OCI-LY3 (cell line): ENCODE measurements around the gene MSTN.

Experiments used
- H2AFZ ChIP-seq: fragments of 200-600, 300-600 bp; shearing (Covaris generic); 2 replicates; pipeline ENCODE4 v1.6.0; 2014; ENCODE audit warnings: antibody characterized with exemption, low read depth, low read length
- H3K27ac ChIP-seq: fragments of 200-600, 300-600 bp; sonication (generic); 2 replicates; pipeline ENCODE4 v1.5.1; 2014; ENCODE audit warnings: mild to moderate bottlenecking, low read length, moderate library complexity, mixed read lengths
- H3K27me3 ChIP-seq: fragments of 200-600, 300-600 bp; sonication (generic); 2 replicates; pipeline ENCODE4 v1.6.1; 2014; ENCODE audit warnings: low read depth, low read length, mixed read lengths
- H3K36me3 ChIP-seq: fragments of 200-600, 300-600 bp; sonication (generic); replicated peaks from 2 replicates; pipeline ENCODE3; 2014; ENCODE audit warnings: low read depth, low read length, mixed read lengths
- H3K4me1 ChIP-seq: fragments of 300-600, 200-600 bp; sonication (generic); 2 replicates; pipeline ENCODE4 v1.6.1; 2014; ENCODE audit warnings: low read length, mixed read lengths
- H3K4me2 ChIP-seq: fragments of 200-600, 300-600 bp; sonication (generic); 2 replicates; pipeline ENCODE4 v1.6.1; 2014; ENCODE audit warnings: low read length, mixed read lengths
- H3K4me3 ChIP-seq: fragments of 300-600, 200-600 bp; sonication (generic); 2 replicates; pipeline ENCODE4 v1.5.1; 2014; ENCODE audit warnings: antibody characterized with exemption, mild to moderate bottlenecking, low read length, moderate library complexity
- H3K79me2 ChIP-seq: fragments of 300-600, 200-600 bp; shearing (Covaris generic); 2 replicates; pipeline ENCODE4 v1.6.1; 2014; ENCODE audit warnings: mild to moderate bottlenecking, low read length, mixed read lengths
- H3K9ac ChIP-seq: fragments of 300-600, 200-600 bp; shearing (Covaris generic); 2 replicates; pipeline ENCODE4 v1.6.0; 2014; ENCODE audit warnings: mild to moderate bottlenecking, low read length, moderate library complexity
- H3K9me3 ChIP-seq: fragments of 200-600, 300-600 bp; shearing (Covaris generic); 2 replicates; pipeline ENCODE4 v1.6.1; 2014; ENCODE audit warnings: low read length, mixed read lengths; ENCODE audit not compliant: insufficient read depth
- H4K20me1 ChIP-seq: fragments of 200-600, 300-600 bp; sonication (generic); 2 replicates; pipeline ENCODE4 v1.6.1; 2016; ENCODE audit warnings: low read length, mixed read lengths; ENCODE audit not compliant: insufficient read depth
- EZH2phosphoT487 ChIP-seq: fragments of 200-600 bp; shearing (Covaris generic); IDR thresholded peaks from 2 replicates; pipeline ENCODE4 v1.6.1; 2018; ENCODE audit warnings: antibody characterized with exemption, mixed run types, low read depth
- TF ChIP-seq, protein P1 (sequence below): fragments of 200-600, 300-600 bp; sonication (generic); IDR thresholded peaks from 2 replicates; pipeline ENCODE4 v1.5.1; 2014; ENCODE audit warnings: antibody characterized with exemption, low read length, low read depth

The MSTN gene

DNA sequence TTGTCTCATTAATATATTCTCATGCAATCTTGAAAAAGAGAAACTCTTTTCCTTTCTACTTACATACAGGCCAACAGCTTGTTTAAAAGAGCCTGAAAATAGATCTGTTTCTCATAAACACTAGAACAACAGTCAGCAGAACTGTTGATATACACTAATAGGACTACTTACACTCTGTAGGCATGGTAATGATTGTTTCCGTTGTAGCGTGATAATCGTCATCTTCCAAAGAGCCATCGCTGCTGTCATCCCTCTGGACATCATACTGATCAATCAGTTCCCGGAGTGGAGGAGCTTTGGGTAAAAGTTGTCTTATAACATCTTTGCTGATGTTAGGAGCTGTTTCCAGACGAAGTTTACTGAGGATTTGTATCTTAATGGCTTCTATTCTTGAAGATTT is 476 bp downstream of the MSTN start:
- H3K79me2 ChIP-seq = no peaks in the 10 kb centered on the region
- H3K4me1 ChIP-seq = no peaks in the 10 kb centered on the region
- no peaks in the 10 kb centered on the region for H3K9me3 ChIP-seq
- no peak overlapping the region for H3K4me3 ChIP-seq
- H3K9ac ChIP-seq = no peak overlapping the region
- TF ChIP-seq, protein P1, sequence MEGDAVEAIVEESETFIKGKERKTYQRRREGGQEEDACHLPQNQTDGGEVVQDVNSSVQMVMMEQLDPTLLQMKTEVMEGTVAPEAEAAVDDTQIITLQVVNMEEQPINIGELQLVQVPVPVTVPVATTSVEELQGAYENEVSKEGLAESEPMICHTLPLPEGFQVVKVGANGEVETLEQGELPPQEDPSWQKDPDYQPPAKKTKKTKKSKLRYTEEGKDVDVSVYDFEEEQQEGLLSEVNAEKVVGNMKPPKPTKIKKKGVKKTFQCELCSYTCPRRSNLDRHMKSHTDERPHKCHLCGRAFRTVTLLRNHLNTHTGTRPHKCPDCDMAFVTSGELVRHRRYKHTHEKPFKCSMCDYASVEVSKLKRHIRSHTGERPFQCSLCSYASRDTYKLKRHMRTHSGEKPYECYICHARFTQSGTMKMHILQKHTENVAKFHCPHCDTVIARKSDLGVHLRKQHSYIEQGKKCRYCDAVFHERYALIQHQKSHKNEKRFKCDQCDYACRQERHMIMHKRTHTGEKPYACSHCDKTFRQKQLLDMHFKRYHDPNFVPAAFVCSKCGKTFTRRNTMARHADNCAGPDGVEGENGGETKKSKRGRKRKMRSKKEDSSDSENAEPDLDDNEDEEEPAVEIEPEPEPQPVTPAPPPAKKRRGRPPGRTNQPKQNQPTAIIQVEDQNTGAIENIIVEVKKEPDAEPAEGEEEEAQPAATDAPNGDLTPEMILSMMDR = no peak
- TF ChIP-seq EZH2phosphoT487 = no peak
- H3K27me3 ChIP-seq = no peaks in the 10 kb centered on the region
- no peaks in the 10 kb centered on the region for H4K20me1 ChIP-seq
- no peaks in the 10 kb centered on the region for H3K36me3 ChIP-seq
- H3K4me2 ChIP-seq = no peak overlapping the region
- H2AFZ ChIP-seq = no peak overlapping the region
- H3K27ac ChIP-seq = no peak overlapping the region

DNA sequence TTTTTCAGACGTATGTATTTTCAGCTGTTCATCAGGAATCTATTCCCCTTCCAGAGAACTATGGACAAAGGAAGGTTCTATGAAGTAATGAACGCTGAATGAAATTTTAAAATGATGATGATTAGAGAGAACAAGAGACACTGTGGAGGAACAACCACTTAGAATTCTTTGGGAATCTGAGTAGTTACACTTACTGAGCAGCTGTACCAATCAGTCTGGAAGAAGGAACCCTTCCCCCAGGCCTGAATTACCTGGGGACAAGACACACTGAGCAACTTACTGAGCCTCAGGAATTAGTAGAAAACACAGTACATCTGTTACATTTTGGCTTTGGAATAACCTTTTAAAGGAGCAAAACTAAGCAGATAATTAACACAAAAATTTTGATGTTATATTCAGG is 1.9 kb downstream of the MSTN start:
- H3K27ac ChIP-seq = no peak overlapping the region
- H2AFZ ChIP-seq = no peak overlapping the region
- H3K27me3 ChIP-seq = no peaks in the 10 kb centered on the region
- H4K20me1 ChIP-seq = no peaks in the 10 kb centered on the region
- H3K4me1 ChIP-seq = no peaks in the 10 kb centered on the region
- H3K9me3 ChIP-seq = no peaks in the 10 kb centered on the region
- no peaks in the 10 kb centered on the region for H3K36me3 ChIP-seq
- no peak for TF ChIP-seq EZH2phosphoT487
- TF ChIP-seq, protein P1 = no peak
- H3K4me2 ChIP-seq = no peak overlapping the region
- no peak overlapping the region for H3K4me3 ChIP-seq
- no peaks in the 10 kb centered on the region for H3K79me2 ChIP-seq
- no peak overlapping the region for H3K9ac ChIP-seq

DNA sequence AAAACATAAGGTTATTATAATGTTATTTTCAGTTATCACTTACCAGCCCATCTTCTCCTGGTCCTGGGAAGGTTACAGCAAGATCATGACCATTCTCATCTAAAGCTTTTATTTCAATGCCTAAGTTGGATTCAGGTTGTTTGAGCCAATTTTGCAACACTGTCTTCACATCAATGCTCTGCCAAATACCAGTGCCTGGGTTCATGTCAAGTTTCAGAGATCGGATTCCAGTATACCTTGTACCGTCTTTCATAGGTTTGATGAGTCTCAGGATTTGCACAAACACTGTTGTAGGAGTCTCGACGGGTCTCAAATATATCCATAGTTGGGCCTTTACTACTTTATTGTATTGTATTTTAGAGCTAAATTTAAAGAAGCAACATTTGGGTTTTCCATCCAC is 2.5 kb downstream of the MSTN start:
- no peaks in the 10 kb centered on the region for H3K79me2 ChIP-seq
- no peaks in the 10 kb centered on the region for H3K9me3 ChIP-seq
- no peak overlapping the region for H3K4me3 ChIP-seq
- H3K27me3 ChIP-seq = no peaks in the 10 kb centered on the region
- no peak overlapping the region for H3K27ac ChIP-seq
- no peaks in the 10 kb centered on the region for H4K20me1 ChIP-seq
- H3K4me1 ChIP-seq = no peaks in the 10 kb centered on the region
- H3K4me2 ChIP-seq = no peak overlapping the region
- H3K36me3 ChIP-seq = no peaks in the 10 kb centered on the region
- H2AFZ ChIP-seq = no peak overlapping the region
- TF ChIP-seq, protein P1 = no peak
- no peak for TF ChIP-seq EZH2phosphoT487
- H3K9ac ChIP-seq = no peak overlapping the region

DNA sequence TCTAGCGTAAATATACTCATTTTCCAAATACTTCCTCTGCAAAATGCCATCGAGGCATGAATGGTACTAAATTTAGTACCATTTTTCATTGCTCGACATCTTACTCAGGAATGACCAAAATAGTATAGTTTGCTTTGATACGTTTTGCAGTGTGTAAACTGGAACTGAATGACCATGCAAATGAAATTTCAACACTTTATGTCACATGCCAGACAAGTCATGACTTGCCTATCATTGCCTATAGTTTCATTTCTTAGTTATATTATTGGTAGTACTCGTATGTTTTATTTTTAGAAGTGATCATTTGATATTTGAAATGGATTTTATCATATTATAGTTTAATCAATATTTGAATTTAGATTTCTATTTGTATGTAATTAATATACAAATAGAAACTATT is 9.1 kb downstream of the MSTN start:
- Histone ChIP-seq H3K9me3 (no peaks in the 10 kb centered on the region), H3K9ac (no peak overlapping the region), H4K20me1 (no peaks in the 10 kb centered on the region), H3K4me1 (peaks cover 10% of the 10 kb centered on the region; the same call in 1 of the 2 replicates), H3K27me3 (no peaks in the 10 kb centered on the region), H3K36me3 (no peaks in the 10 kb centered on the region), H3K27ac (no peak overlapping the region), H3K4me3 (no peak overlapping the region), H3K4me2 (no peak overlapping the region), H3K79me2 (no peaks in the 10 kb centered on the region), H2AFZ (no peak overlapping the region)
- no peak for TF ChIP-seq EZH2phosphoT487
- TF ChIP-seq, protein P1 = no peak
